ENCODE measurements around the gene ODAD2.

GRCh38 chr10:27908231-27908630 is 90.6 kb downstream of the ODAD2 start:
- TF ChIP-seq, protein P1, sequence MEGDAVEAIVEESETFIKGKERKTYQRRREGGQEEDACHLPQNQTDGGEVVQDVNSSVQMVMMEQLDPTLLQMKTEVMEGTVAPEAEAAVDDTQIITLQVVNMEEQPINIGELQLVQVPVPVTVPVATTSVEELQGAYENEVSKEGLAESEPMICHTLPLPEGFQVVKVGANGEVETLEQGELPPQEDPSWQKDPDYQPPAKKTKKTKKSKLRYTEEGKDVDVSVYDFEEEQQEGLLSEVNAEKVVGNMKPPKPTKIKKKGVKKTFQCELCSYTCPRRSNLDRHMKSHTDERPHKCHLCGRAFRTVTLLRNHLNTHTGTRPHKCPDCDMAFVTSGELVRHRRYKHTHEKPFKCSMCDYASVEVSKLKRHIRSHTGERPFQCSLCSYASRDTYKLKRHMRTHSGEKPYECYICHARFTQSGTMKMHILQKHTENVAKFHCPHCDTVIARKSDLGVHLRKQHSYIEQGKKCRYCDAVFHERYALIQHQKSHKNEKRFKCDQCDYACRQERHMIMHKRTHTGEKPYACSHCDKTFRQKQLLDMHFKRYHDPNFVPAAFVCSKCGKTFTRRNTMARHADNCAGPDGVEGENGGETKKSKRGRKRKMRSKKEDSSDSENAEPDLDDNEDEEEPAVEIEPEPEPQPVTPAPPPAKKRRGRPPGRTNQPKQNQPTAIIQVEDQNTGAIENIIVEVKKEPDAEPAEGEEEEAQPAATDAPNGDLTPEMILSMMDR (IDR thresholded peaks at IDR 0.05): no peak
- TF ChIP-seq EZH2 (IDR thresholded peaks at IDR 0.05; ENCODE audit: borderline replicate concordance, insufficient read depth, low read depth, low read length, poor library complexity, severe bottlenecking): no peak

Data from B cell (primary cell).